Cardiac septum (tissue), 1 donor: ENCODE data around the gene CHCHD6. TPM values are rescaled to one million over a fixed set of nuclear protein-coding genes. Genes with fewer than 3 reads are reported as not detected.
A peak's percentile ranks its signal among the peaks of the same experiment; 100 is the strongest.

Experiments used
- DNase-seq: peaks from one replicate; pipeline ENCODE4 v3.0.0-alpha.2; 2020; ENCODE audit warnings: low spot score
- intact Hi-C: fragments of 100-400 bp; cut with DNase I; formaldehyde crosslinking; loops from one replicate; pipeline ENCODE4 v1.14.0; 2022
- total RNA-seq: library from RNA; stranded (reverse); fragmentation: NEBNext Ultra II Directional; extraction: Animal tissue kit (Norgen Biotek cat#: 25700); gene quantifications from one replicate; pipeline ENCODE4 v1.2.1, GENCODE V29; 2021
- donor health status: DM: no; HTN: no; CAD: no.

CHCHD6 gene
- total RNA-seq, 1 donor from 2014 or later: 12.1 TPM

GRCh38 chr3:126870608-126871210, 166.7 kb downstream of the CHCHD6 start:
- no peak for DNase-seq
- intact Hi-C loops: no loop called here

GRCh38 chr3:126872701-126873342, 168.8 kb downstream of the CHCHD6 start:
- intact Hi-C loops: no loop called here
- DNase-seq: no peak

GRCh38 chr3:126873416-126873815, 169.4 kb downstream of the CHCHD6 start:
- DNase-seq: no peak
- intact Hi-C loops: no loop called here

GRCh38 chr3:126878664-126879063, 174.6 kb downstream of the CHCHD6 start:
- DNase-seq: no peak
- intact Hi-C loops: no loop called here

- intact Hi-C loops: no loop called here
- DNase-seq: peak; percentile 33
Observed at GRCh38 chr3:126880901-126881300, 176.9 kb downstream of the CHCHD6 start.

- DNase-seq: no peak
- intact Hi-C loops: no loop called here
Observed at GRCh38 chr3:126881861-126882260, 177.8 kb downstream of the CHCHD6 start.

GRCh38 chr3:126883241-126883640, 179.2 kb downstream of the CHCHD6 start:
- peak; percentile 55 for DNase-seq
- intact Hi-C loops: no loop called here

- peak; percentile 9 for DNase-seq
- intact Hi-C loops: no loop called here
Observed at GRCh38 chr3:126885425-126885824, 181.4 kb downstream of the CHCHD6 start.

GRCh38 chr3:126886217-126886616, 182.2 kb downstream of the CHCHD6 start:
- DNase-seq: peak; percentile 6
- intact Hi-C loops: no loop called here

GRCh38 chr3:126887686-126888085, 183.6 kb downstream of the CHCHD6 start:
- DNase-seq: peak; percentile 51
- intact Hi-C loops: no loop called here

- no peak for DNase-seq
- intact Hi-C loops: no loop called here
Observed at GRCh38 chr3:126888186-126888760, 184.2 kb downstream of the CHCHD6 start.

- intact Hi-C loops: no loop called here
- DNase-seq: peak; percentile 49
Observed at GRCh38 chr3:126889276-126890201, 185.5 kb downstream of the CHCHD6 start.

GRCh38 chr3:126891141-126891540, 187.1 kb downstream of the CHCHD6 start:
- DNase-seq: peak; percentile 38
- intact Hi-C loops: no loop called here

GRCh38 chr3:126891791-126892190, 187.8 kb downstream of the CHCHD6 start:
- intact Hi-C loops: no loop called here
- DNase-seq: peak; percentile 66

GRCh38 chr3:126893651-126894050, 189.6 kb downstream of the CHCHD6 start:
- DNase-seq: peak; percentile 54
- intact Hi-C loops: no loop called here

GRCh38 chr3:126894475-126894874, 190.4 kb downstream of the CHCHD6 start:
- DNase-seq: peak; percentile 73
- intact Hi-C loops: no loop called here

GRCh38 chr3:126895178-126896066, 191.4 kb downstream of the CHCHD6 start:
- intact Hi-C loops: no loop called here
- peak; percentile 53 for DNase-seq

GRCh38 chr3:126896067-126896441, 192.0 kb downstream of the CHCHD6 start:
- DNase-seq: no peak
- intact Hi-C loops: no loop called here

- DNase-seq: peak; percentile 33
- intact Hi-C loops: no loop called here
Observed at GRCh38 chr3:126896968-126897367, 192.9 kb downstream of the CHCHD6 start.
